GM23338 (cell line): ENCODE results near the gene ALX3. TPM values are rescaled to one million over a fixed set of nuclear protein-coding genes. Genes with fewer than 3 reads are reported as not detected.

Experiments
- ATAC-seq: fragments of 200-7000 bp; cut with Tn5 transposase; 3 replicates; pipeline ENCODE4 v1.9.1; 2020
- DNase-seq: peaks from one replicate; pipeline ENCODE4 v3.0.0-alpha.2; 2015; ENCODE audit warnings: low spot score
- H2AFZ ChIP-seq: fragments of 200-600 bp; sonication (generic); 2 replicates; pipeline ENCODE4 v1.8.0; 2016; ENCODE audit warnings: antibody characterized with exemption, mild to moderate bottlenecking, moderate library complexity
- H3F3A ChIP-seq: fragments of 200-600 bp; sonication (generic); replicated peaks from 2 replicates; pipeline ENCODE4 v1.8.0; 2017; ENCODE audit warnings: antibody characterized with exemption, mixed run types, low read depth
- H3K27ac ChIP-seq: fragments of 200-600 bp; sonication (generic); 2 replicates; pipeline ENCODE4 v1.6.1; 2016; ENCODE audit warnings: low read depth
- H3K27me3 ChIP-seq: fragments of 200-600 bp; sonication (generic); 2 replicates; pipeline ENCODE4 v1.8.0; 2016; ENCODE audit warnings: mild to moderate bottlenecking, mixed run types, moderate library complexity; ENCODE audit not compliant: insufficient read depth
- H3K36me3 ChIP-seq: fragments of 200-600 bp; sonication (generic); 2 replicates; pipeline ENCODE4 v1.8.0; 2016; ENCODE audit warnings: mild to moderate bottlenecking; ENCODE audit not compliant: insufficient read depth
- H3K4me1 ChIP-seq: fragments of 200-600 bp; sonication (generic); 2 replicates; pipeline ENCODE4 v1.8.0; 2016; ENCODE audit warnings: mild to moderate bottlenecking, moderate library complexity; ENCODE audit not compliant: insufficient read depth
- H3K4me2 ChIP-seq: fragments of 200-600 bp; sonication (generic); 2 replicates; pipeline ENCODE4 v1.7.1; 2017; ENCODE audit warnings: mixed run types
- H3K4me3 ChIP-seq: fragments of 200-600 bp; sonication (generic); 2 replicates; pipeline ENCODE4 v1.6.1; 2016; ENCODE audit warnings: mixed run types
- H3K79me2 ChIP-seq: fragments of 200-600 bp; sonication (generic); replicated peaks from 2 replicates; pipeline ENCODE4 v1.8.0; 2017; ENCODE audit warnings: mild to moderate bottlenecking; ENCODE audit not compliant: insufficient read depth
- H3K9me2 ChIP-seq: fragments of 200-600 bp; sonication (generic); 2 replicates; pipeline ENCODE4 v1.8.0; 2017; ENCODE audit not compliant: insufficient read depth
- H4K20me1 ChIP-seq: fragments of 200-600 bp; sonication (generic); replicated peaks from 2 replicates; pipeline ENCODE4 v1.8.0; 2017; ENCODE audit warnings: mild to moderate bottlenecking; ENCODE audit not compliant: insufficient read depth
- H3K27ac Mint-ChIP-seq: 2 replicates; pipeline ENCODE4 v1.8.0; 2020; ENCODE audit warnings: inconsistent platforms, mild to moderate bottlenecking, moderate library complexity, mixed read lengths
- H3K27me3 Mint-ChIP-seq: 3 replicates; pipeline ENCODE4 v1.8.0; 2022; ENCODE audit warnings: low read depth, mild to moderate bottlenecking, moderate library complexity, mixed read lengths, inconsistent platforms; ENCODE audit not compliant: insufficient read depth, poor library complexity
- H3K36me3 Mint-ChIP-seq: 3 replicates; pipeline ENCODE4 v1.8.0; 2021; ENCODE audit warnings: low read depth, mild to moderate bottlenecking, inconsistent platforms, moderate library complexity, mixed read lengths
- H3K4me1 Mint-ChIP-seq: 3 replicates; pipeline ENCODE4 v1.8.0; 2020; ENCODE audit warnings: mild to moderate bottlenecking, inconsistent platforms, mixed read lengths
- H3K4me3 Mint-ChIP-seq: 3 replicates; pipeline ENCODE4 v1.8.0; 2021; ENCODE audit warnings: moderate library complexity, mild to moderate bottlenecking, inconsistent platforms, mixed read lengths
- H3K9me3 Mint-ChIP-seq: 3 replicates; pipeline ENCODE4 v1.8.0; 2020; ENCODE audit warnings: moderate library complexity, mild to moderate bottlenecking, inconsistent platforms, mixed read lengths
- CTCF ChIP-seq, 2 experiments: fragments of 200-600 bp in 1 of 2; sonication (generic) in 1 of 2; conservative IDR thresholded peaks; 2 replicates each; pipeline versions ENCODE4 v1.5.1 to v1.6.1; 2016 to 2017; ENCODE audit warnings: antibody characterized with exemption in 2 of 2, low read depth in 2 of 2, mild to moderate bottlenecking in 2 of 2, moderate library complexity in 1 of 2
- ETS1 ChIP-seq: IDR thresholded peaks from 2 replicates; pipeline ENCODE4 v1.6.1; 2016; ENCODE audit warnings: antibody characterized with exemption
- EZH2phosphoT487 ChIP-seq: fragments of 200-600 bp; sonication (generic); IDR thresholded peaks from one replicate; pipeline ENCODE4 v1.8.1; 2018; ENCODE audit warnings: antibody characterized with exemption; ENCODE audit not compliant: unreplicated experiment
- JUNB ChIP-seq: IDR thresholded peaks from one replicate; pipeline ENCODE4 v1.6.1; 2016; ENCODE audit warnings: antibody characterized with exemption; ENCODE audit not compliant: unreplicated experiment
- NANOG ChIP-seq: IDR thresholded peaks from 2 replicates; pipeline ENCODE4 v1.6.1; 2016; ENCODE audit warnings: antibody characterized with exemption, borderline replicate concordance
- POLR2AphosphoS5 ChIP-seq: IDR thresholded peaks from 2 replicates; pipeline ENCODE4 v1.6.1; 2016; ENCODE audit warnings: antibody characterized with exemption, low read depth
- REST ChIP-seq: IDR thresholded peaks from one replicate; pipeline ENCODE4 v1.6.1; 2018; ENCODE audit warnings: antibody characterized with exemption; ENCODE audit not compliant: unreplicated experiment
- ZNF114 ChIP-seq: fragments of 250-450 bp; sonication (Bioruptor Pico); IDR thresholded peaks from 2 replicates; pipeline ENCODE4 v1.5.0; 2020; ENCODE audit warnings: mild to moderate bottlenecking, moderate library complexity
- ZNF331 ChIP-seq: fragments of 250-450 bp; sonication (Bioruptor Pico); IDR thresholded peaks from 2 replicates; pipeline ENCODE4 v1.5.0; 2020; ENCODE audit warnings: low read depth, mild to moderate bottlenecking, moderate library complexity
- ZNF462 ChIP-seq: fragments of 250-450 bp; sonication (Bioruptor Pico); IDR thresholded peaks from 2 replicates; pipeline ENCODE4 v1.5.0; 2020; ENCODE audit warnings: mild to moderate bottlenecking, moderate library complexity
- polyA plus RNA-seq: library from polyadenylated mRNA; unstranded; fragments of >200 nt; fragmentation: Nextera tagmentation; extraction: Ambion mirVana; gene quantifications from 2 replicates; pipeline ENCODE4 v1.2.1, GENCODE V29; 2016
- total RNA-seq: library from RNA; depleted of rRNA; stranded (reverse); fragments of >200 nt; shearing (Covaris generic); gene quantifications from 2 replicates; pipeline ENCODE4 v1.2.3, GENCODE V29; 2014

Gene ALX3
- total and polyA plus RNA-seq, 2 experiments from 2014 or later, result not detected

GRCh38 chr1:110047463-110047862 is 23.0 kb downstream of the ALX3 start:
- Histone ChIP-seq H3K27me3 (no peaks in the 10 kb centered on the region), H3F3A (no peaks in the 10 kb centered on the region), H3K4me2 (no peak overlapping the region), H3K36me3 (peaks cover 50% of the 10 kb centered on the region), H3K79me2 (no peaks in the 10 kb centered on the region), H3K4me3 (no peak overlapping the region), H3K27ac (no peak overlapping the region), H2AFZ (no peak overlapping the region), H4K20me1 (0 out of 2 replicates have a peak, but pooled peaks cover 3% of the 10 kb centered on the region), H3K4me1 (no peaks in the 10 kb centered on the region), H3K9me2 (no peaks in the 10 kb centered on the region)
- peaks cover 89% of the 10 kb centered on the region for H3K36me3 Mint-ChIP-seq
- H3K27me3 Mint-ChIP-seq, result no peaks in the 10 kb centered on the region
- no peaks in the 10 kb centered on the region for H3K4me1 Mint-ChIP-seq
- DNase-seq, result no peak
- ATAC-seq, result peak; percentile 68; the same call in 2 of the 3 replicates
- no peak overlapping the region for H3K4me3 Mint-ChIP-seq
- no peak for TF ChIP-seq POLR2AphosphoS5
- TF ChIP-seq ZNF331 (CRISPR knock-in tag), result no peak
- H3K9me3 Mint-ChIP-seq, result no peaks in the 10 kb centered on the region
- H3K27ac Mint-ChIP-seq, result no peak overlapping the region

- Mint-ChIP-seq H3K4me3 (no peak overlapping the region), H3K27ac (no peak overlapping the region), H3K27me3 (no peaks in the 10 kb centered on the region), H3K36me3 (peaks cover 92% of the 10 kb centered on the region), H3K9me3 (no peaks in the 10 kb centered on the region), H3K4me1 (no peaks in the 10 kb centered on the region)
- H3K4me3 ChIP-seq, result no peak overlapping the region
- no peak overlapping the region for H2AFZ ChIP-seq
- no peak overlapping the region for H3K4me2 ChIP-seq
- H3K4me1 ChIP-seq, result no peaks in the 10 kb centered on the region
- H3K36me3 ChIP-seq, result peaks cover 59% of the 10 kb centered on the region
- no peak for DNase-seq
- no peak overlapping the region for H3K27ac ChIP-seq
- H3F3A ChIP-seq, result no peaks in the 10 kb centered on the region
- H4K20me1 ChIP-seq, result peaks cover 3% of the 10 kb centered on the region; the same call in 1 of the 2 replicates
- no peaks in the 10 kb centered on the region for H3K27me3 ChIP-seq
- no peak for ATAC-seq
- H3K79me2 ChIP-seq, result no peaks in the 10 kb centered on the region
- H3K9me2 ChIP-seq, result no peaks in the 10 kb centered on the region
- no peak for TF ChIP-seq ZNF462 (CRISPR knock-in tag)
- TF ChIP-seq ZNF331 (CRISPR knock-in tag), result no peak
- no peak for TF ChIP-seq JUNB
- TF ChIP-seq NANOG, result no peak
- TF ChIP-seq REST, result no peak
- TF ChIP-seq CTCF (conservative IDR thresholded peaks at IDR 0.05; ENCODE audit: low read depth in 2 of 2), result no peak
- TF ChIP-seq ZNF114 (CRISPR knock-in tag), result no peak
- TF ChIP-seq EZH2phosphoT487, result no peak
- TF ChIP-seq ETS1, result no peak
Measured at GRCh38 chr1:110043016-110043415, 27.5 kb downstream of the ALX3 start.
